Superior temporal gyrus (tissue), 1 donor: ENCODE measurements around the gene PGC.

Source experiments
- DNase-seq: peaks from one replicate; pipeline ENCODE4 v3.0.0-alpha.2; 2016; ENCODE audit errors: extremely low spot score

PGC gene

GRCh38 chr6:41714556-41715273 lies 32.5 kb downstream of the PGC start:
- no peak for DNase-seq

- DNase-seq = no peak
Observed at GRCh38 chr6:41713650-41714291, 33.4 kb downstream of the PGC start.

DNA sequence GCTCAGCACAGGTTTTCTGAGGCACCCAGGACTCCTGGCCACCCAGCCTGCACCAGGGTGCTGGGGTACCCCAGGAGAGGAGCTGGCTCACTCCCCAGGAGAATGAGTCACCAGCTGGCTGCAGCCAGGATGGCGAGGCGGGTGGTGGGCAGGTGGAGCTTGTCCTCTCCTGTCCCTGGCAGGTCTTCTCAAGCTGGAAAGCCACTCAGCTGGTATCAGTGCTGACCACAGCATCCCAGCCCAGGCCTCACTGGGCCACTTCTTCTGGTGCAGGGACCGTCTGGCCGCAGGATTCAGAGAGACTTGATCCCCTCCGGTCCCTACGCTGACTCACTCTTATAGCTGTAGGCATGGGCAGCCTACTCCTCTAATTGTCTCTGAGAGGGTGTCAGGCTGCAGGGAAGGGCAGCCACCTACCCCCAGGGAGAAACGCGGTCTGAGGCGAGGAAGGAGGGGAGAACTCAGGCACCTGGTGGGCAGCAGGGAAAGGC lies 34.0 kb downstream of the PGC start:
- DNase-seq = peak; percentile 88

DNA sequence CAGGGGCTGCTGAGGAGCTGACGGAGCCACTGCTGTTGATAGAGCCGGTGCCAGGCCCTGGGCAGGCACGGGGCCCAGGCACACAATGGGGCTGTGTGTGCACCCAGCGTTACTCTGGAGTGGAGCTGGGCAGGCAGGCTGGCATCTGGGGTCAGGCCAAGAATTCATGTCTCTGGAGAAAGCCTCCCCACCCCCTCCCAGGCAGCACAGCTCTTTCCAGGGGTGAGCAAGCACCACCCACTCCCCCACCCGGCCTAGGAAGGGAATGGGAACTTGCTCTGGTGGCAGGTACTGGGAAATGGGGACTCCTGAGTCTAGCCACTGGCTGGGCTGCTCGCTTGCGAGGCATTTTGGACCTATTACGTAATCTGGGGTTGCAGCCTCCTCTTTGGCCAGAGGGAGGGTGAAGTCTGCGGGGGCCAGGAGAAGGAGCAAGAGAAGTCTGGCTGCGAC lies 34.5 kb downstream of the PGC start:
- DNase-seq = peak; percentile 96

GRCh38 chr6:41711323-41712038 lies 35.7 kb downstream of the PGC start:
- no peak for DNase-seq

GRCh38 chr6:41709375-41709774 lies 37.8 kb downstream of the PGC start:
- no peak for DNase-seq

- no peak for DNase-seq
Observed at GRCh38 chr6:41708856-41709255, 38.3 kb downstream of the PGC start.

- DNase-seq = no peak
Observed at GRCh38 chr6:41707565-41708200, 39.5 kb downstream of the PGC start.

DNA sequence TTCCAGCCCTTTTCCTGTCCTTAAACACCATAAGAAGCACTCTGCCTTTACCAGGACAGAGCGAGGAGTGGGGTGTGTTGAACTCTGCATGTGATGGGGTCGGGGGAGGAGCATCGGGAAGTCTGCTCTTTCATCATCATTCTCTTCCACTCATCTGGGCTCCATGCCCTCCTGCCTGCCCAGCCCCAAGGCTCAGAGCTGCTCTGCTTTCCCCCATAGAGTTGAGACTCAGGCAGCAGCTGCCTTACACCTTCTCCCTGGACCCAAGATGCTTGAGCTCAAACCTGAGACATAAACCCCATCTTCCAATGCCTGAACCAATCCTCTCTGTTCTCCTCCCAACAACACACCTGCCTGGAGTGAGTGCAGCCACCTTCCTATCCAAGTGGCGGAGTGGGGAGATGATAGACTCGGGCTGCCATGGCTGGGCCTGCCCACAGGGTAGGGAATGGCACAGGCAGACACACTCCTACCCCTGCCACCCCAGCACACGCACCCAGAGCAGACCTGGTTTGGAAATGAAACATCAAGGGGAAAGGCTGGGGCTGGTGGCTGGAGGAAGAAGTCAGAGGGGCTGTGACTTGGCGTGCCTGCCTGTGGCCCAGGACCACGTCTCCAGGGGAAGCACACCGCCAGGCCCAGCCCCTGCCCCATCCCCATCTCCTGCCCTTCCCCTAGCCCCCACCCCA lies 40.2 kb downstream of the PGC start:
- DNase-seq = no peak

- DNase-seq = peak; percentile 87
Observed at GRCh38 chr6:41705996-41706835, 41.0 kb downstream of the PGC start.

- DNase-seq = no peak
Observed at GRCh38 chr6:41705311-41705995, 41.7 kb downstream of the PGC start.

GRCh38 chr6:41704656-41705310 lies 42.4 kb downstream of the PGC start:
- no peak for DNase-seq

DNA sequence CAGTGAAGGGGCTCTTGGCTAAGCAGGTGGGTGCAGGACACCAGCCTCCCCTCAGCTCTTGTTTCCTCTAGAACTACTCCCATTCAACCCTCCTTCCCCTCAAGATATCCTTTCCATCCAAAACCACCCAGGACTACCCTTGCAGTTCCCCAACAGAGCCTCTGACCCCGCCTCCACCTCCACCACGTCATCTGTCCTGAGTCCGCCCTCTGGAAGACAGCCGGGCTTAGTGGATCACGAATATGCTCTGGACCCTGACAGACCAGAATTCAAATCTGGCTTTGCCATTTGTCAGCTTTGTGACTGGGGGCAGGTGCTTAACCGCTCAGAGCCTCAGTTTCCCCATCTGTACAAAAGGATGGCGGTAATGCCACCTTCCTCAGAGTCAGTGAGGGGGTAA lies 43.2 kb downstream of the PGC start:
- peak; percentile 58 for DNase-seq

DNA sequence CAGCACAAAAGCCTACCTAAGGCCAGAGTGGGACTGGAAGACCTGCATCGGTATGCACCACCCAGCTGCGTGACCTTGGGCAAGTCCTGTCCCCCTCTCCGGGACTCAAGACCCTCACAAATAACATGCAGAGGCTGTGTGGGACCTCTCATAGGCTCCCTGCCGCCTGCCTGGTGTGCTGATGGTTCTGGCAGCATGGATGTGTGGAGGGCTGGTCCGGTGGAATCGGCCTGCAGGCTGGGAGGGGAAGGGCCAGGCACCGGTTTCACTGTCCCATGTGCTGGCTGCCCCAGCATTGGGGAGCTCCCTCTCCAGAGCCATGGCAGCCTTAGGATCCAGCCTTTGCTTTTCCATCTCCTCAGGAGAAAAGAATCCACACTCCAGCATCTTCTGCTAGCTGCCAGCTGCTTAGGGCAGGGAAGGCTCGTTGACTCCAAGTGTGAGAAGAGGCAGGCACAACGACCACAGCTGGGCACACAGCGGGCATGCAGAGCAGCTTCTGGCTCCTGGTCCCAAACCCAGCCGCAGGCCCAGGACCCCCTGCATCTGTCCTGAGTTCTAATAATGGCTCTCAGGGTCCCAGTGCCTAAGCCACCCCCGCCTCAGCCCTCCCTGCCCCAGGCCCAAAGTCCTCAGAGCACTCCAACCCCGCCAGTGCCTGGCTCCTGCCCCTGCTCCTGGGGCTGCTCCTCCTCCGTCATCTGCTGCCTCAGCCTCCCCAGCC lies 44.3 kb downstream of the PGC start:
- DNase-seq = peak; percentile 18

DNA sequence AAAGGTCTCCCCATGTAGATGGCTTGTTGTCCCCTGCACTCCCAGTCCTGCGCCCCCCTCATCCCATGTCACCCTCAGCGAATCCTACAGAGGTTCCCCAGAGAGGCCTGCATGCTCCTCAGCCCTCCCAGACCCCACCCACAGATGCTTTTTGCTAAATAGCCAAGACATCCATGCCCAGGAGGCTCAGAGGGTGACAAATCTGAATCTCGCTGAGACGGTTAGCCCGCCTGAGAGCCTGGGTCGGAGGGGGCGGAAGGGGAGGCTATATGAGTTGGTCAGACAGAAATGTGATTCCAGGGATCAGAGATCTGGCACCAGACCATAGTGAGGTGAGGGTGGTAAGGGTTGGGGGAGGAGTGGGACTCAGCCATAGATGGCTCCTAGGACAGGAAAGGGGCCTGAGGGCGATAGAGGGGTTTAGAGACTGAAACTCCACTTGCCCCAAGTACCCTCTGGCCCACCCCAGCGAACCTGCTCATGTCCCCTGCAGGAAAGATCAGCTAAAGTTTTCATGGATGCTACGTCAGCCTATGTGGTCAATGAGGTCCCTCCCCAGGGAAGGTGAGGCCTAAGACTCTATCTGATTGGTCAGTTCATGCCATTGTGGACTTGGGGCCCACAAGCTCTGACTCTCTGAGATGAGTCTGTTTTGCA lies 45.0 kb downstream of the PGC start:
- peak; percentile 12 for DNase-seq

DNA sequence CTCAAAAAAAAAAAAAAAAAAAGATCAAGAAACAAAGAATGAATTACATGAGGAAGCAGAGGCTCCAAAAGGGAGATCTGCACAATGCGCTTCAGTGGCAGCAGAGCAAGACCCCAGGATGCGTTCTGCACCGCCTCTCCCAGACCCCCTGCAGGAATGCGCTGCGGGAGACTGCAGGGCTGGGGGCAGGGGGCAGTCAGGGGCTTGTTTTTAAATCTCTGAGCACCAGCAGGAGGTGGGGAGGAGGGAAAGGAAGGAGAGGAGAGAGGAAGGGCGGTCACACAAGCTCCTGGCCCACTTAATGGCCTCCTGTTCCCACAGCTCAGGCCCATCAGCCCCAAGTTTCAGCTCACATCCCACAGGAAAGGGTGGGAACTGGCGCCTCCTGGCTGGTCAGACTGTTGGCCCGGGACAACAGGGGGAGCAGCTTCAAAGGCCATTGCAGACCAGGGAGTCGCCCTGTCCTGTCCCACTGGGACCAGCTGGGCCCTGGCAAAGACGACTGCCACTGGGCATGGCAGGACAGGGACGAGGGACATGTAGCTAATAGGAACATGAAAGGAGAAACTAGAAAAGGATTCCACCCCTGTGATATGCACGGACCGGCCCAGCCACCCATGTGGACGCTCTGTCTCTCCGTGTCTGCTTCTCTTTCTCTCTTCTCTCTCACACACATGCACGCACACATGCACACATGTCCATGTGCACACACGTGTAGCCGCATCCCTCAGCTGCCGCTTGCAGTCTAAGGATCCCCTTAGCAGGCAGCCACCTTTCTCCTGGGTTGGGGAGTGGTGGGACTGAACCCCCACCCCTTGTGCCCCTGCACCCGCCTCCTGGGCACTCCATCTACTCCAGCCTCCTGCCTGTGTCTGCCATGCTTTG lies 46.5 kb downstream of the PGC start:
- no peak for DNase-seq

DNA sequence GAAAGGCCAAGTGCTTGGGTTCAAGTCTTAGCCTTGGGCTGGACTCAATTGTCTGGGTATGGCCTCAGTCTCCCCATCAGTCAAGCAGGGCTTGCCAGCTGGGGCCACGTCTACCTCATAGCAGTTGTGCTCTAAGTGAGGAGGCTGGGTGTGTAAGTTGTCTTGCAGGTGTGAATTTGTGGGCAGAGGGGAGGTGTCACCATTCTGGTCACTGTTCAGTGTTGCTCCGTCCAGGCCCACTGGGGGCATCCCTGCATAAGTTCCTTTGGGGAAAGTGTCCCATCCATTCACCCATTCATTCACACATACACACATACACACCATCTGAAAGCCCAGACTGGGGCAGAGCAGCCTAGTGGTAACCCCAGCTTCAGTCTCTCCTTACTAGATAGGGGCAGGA lies 48.1 kb downstream of the PGC start:
- no peak for DNase-seq
